Measurements from ENCODE around the gene NEU4. TPM values are rescaled to one million over a fixed set of nuclear protein-coding genes. Genes with fewer than 3 reads are reported as not detected.

Gene NEU4
- total and polyA plus RNA-seq, 3 donors from 2014 or later = 0.88 to 2.0 (median 1.6) TPM

DNA sequence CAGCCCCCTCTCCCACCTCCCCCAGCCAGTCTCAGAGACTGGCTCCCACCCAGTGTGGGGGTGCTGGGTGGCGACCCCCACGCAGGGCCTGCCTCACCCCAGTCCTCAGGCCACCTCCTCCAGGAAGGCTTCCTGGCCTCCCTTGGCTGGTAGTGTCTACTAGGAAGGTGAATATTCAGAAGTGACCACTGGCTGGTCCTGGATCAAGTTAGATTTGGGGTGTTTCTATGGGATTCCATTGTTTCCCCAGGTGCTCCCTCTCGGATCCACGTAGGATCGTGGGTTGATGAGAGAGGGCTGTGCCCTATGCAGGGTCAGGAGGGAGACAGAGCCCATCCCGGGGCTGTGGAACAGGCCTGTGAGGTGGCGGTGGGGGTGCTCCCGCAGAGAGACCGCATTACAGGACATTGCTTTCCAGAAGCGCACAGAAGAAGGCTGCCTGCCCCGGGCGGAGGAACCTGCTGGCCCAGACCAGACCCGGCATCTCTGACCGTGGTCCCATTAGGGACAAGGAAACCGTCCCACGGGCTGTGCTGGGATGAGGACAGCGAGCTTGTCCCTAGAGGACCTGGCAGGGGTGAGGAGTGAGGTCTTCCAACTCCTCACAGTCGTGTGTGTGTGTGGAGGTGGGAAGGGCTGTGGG, 46.4 kb downstream of the NEU4 start:
- Histone ChIP-seq H3K4me1 (peaks cover 19% of the 10 kb centered on the region), H3K4me3 (no peak overlapping the region), H3K9me3 (no peaks in the 10 kb centered on the region), H3K27ac (no peak overlapping the region), H3K27me3 (no peaks in the 10 kb centered on the region), H3K36me3 (ENCODE audit: low read depth, missing control alignments) (no peaks in the 10 kb centered on the region)
- TF ChIP-seq, protein P1, sequence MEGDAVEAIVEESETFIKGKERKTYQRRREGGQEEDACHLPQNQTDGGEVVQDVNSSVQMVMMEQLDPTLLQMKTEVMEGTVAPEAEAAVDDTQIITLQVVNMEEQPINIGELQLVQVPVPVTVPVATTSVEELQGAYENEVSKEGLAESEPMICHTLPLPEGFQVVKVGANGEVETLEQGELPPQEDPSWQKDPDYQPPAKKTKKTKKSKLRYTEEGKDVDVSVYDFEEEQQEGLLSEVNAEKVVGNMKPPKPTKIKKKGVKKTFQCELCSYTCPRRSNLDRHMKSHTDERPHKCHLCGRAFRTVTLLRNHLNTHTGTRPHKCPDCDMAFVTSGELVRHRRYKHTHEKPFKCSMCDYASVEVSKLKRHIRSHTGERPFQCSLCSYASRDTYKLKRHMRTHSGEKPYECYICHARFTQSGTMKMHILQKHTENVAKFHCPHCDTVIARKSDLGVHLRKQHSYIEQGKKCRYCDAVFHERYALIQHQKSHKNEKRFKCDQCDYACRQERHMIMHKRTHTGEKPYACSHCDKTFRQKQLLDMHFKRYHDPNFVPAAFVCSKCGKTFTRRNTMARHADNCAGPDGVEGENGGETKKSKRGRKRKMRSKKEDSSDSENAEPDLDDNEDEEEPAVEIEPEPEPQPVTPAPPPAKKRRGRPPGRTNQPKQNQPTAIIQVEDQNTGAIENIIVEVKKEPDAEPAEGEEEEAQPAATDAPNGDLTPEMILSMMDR (IDR thresholded peaks at IDR 0.05) = no peak
- TF ChIP-seq POLR2A (IDR thresholded peaks at IDR 0.05) = no peak
- DNase-seq = no peak
- intact Hi-C loops (cut with DNase I; ENCODE audit: low total_unique reads) = no loop called here
- 92 to 94% methylated on average over 12 to 18 of the region's 18 CpGs for WGBS, 2 donors

GRCh38 chr2:241855888-241856422, 47.0 kb downstream of the NEU4 start:
- Histone ChIP-seq H3K9me3 (no peaks in the 10 kb centered on the region), H3K4me3 (no peak overlapping the region), H3K4me1 (peaks cover 21% of the 10 kb centered on the region), H3K27ac (no peak overlapping the region), H3K36me3 (ENCODE audit: low read depth, missing control alignments) (no peaks in the 10 kb centered on the region), H3K27me3 (no peaks in the 10 kb centered on the region)
- DNase-seq = no peak
- no peak for TF ChIP-seq POLR2A (IDR thresholded peaks at IDR 0.05)
- TF ChIP-seq, protein P1 (IDR thresholded peaks at IDR 0.05) = no peak
- intact Hi-C loops (cut with DNase I; ENCODE audit: low total_unique reads) = no loop called here
- 85 to 86% methylated on average over 12 to 20 of the region's 20 CpGs for WGBS, 2 donors

DNA sequence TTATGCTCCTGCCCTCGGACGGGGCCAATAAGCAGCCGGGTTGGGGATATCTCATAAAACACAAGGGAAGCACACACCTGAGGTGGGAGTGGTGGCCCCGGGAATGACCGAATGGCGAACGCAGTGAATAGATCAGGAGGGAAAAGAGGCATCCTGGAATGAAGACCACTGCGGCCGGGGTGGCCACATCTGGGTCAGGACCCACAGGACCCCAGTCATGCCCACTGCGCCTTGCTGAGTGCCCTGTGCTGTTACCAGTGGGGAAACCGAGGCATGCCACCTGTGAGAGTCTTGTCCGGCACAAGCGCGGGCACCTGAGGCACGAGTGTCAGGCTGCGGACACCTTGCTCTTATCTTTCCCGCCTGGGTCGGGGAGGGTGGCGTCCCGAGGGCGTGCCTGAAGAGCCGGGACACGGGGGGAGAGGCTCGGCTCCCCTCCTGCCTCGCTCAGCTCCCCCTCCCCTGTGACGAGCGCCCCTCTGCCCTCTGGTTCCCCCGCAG, 48.1 kb downstream of the NEU4 start:
- DNase-seq = no peak

DNA sequence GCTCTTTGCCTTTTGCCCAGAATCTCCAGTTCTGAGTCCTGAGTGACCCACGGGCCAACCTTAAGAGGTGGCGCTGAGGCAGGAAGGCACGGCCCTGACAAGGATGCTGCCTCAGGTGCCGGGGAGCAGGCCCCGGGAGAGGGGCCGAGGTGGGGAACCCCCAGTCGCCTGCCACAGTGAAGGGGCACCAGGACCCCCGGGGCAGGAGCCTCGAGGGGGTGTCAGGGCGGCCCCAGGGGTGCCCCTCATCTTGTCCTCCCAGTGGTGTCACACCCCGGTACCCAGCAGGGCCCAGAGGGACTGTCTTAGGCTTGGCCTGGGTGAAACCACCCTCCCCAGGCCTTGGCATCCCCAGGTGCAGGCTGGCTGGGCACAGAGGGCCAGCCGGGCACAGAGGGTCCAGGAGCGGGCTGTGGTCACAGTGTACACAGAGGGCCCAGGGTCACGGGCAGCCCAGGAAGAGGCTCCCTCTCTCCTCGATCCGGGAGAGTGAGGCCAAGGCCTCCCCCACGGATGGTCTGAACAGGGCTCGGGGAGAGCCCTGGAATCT, 48.7 kb downstream of the NEU4 start:
- no peaks in the 10 kb centered on the region for H3K36me3 ChIP-seq (ENCODE audit: low read depth, missing control alignments)
- H3K27ac ChIP-seq = peak overlapping the region in 1 of 2 donors; percentile 44

More for the DNA sequence above, 48.1 kb downstream of the NEU4 start:
- no peaks in the 10 kb centered on the region for H3K9me3 ChIP-seq
- no peak for TF ChIP-seq POLR2A (IDR thresholded peaks at IDR 0.05)
- TF ChIP-seq, protein P1 (IDR thresholded peaks at IDR 0.05) = no peak
- 90 to 94% methylated on average over 27 of the region's 28 CpGs for WGBS, 2 donors
- H3K36me3 ChIP-seq (ENCODE audit: low read depth, missing control alignments) = no peaks in the 10 kb centered on the region
- no peaks in the 10 kb centered on the region for H3K27me3 ChIP-seq
- no peak overlapping the region for H3K4me3 ChIP-seq
- peaks cover 21% of the 10 kb centered on the region for H3K4me1 ChIP-seq
- no peak overlapping the region for H3K27ac ChIP-seq
- intact Hi-C loops (cut with DNase I; ENCODE audit: low total_unique reads) = no loop called here

More for the DNA sequence above, 48.7 kb downstream of the NEU4 start:
- H3K9me3 ChIP-seq = no peaks in the 10 kb centered on the region
- no peak overlapping the region for H3K4me3 ChIP-seq
- TF ChIP-seq POLR2A (IDR thresholded peaks at IDR 0.05) = no peak
- TF ChIP-seq, protein P1 (IDR thresholded peaks at IDR 0.05) = no peak
- DNase-seq = no peak
- WGBS, 2 donors = 83 to 97% methylated on average over 10 to 16 of the region's 18 CpGs
- no peaks in the 10 kb centered on the region for H3K27me3 ChIP-seq
- intact Hi-C loops (cut with DNase I; ENCODE audit: low total_unique reads) = no loop called here
- H3K4me1 ChIP-seq = peaks cover 21% of the 10 kb centered on the region

Data from testis (tissue), 3 donors.